HuH-7.5 (cell line): ENCODE measurements around the gene ABHD12.

Experiments used
- DNase-seq: peaks from one replicate; pipeline ENCODE4 v3.0.0; 2011; ENCODE audit warnings: low spot score

ABHD12 gene

GRCh38 chr20:25380945-25381614 lies 9.6 kb downstream of the ABHD12 start:
- no peak for DNase-seq

GRCh38 chr20:25378884-25379733 lies 11.5 kb downstream of the ABHD12 start:
- no peak for DNase-seq

GRCh38 chr20:25378189-25378883 lies 12.3 kb downstream of the ABHD12 start:
- DNase-seq = no peak

- no peak for DNase-seq
Observed at GRCh38 chr20:25376886-25377285, 13.7 kb downstream of the ABHD12 start.

GRCh38 chr20:25376236-25376635 lies 14.4 kb downstream of the ABHD12 start:
- DNase-seq = no peak

- DNase-seq = no peak
Observed at GRCh38 chr20:25374842-25375241, 15.8 kb downstream of the ABHD12 start.

GRCh38 chr20:25372584-25373336 lies 17.9 kb downstream of the ABHD12 start:
- DNase-seq = no peak

GRCh38 chr20:25369971-25370370 lies 20.7 kb downstream of the ABHD12 start:
- no peak for DNase-seq

GRCh38 chr20:25369529-25369928 lies 21.1 kb downstream of the ABHD12 start:
- no peak for DNase-seq

GRCh38 chr20:25368976-25369375 lies 21.7 kb downstream of the ABHD12 start:
- DNase-seq = no peak

- DNase-seq = no peak
Observed at GRCh38 chr20:25368526-25368925, 22.1 kb downstream of the ABHD12 start.

GRCh38 chr20:25364879-25365699 lies 25.5 kb downstream of the ABHD12 start:
- no peak for DNase-seq

- no peak for DNase-seq
Observed at GRCh38 chr20:25364180-25364788, 26.4 kb downstream of the ABHD12 start.

- DNase-seq = no peak
Observed at GRCh38 chr20:25361287-25361683, 29.4 kb downstream of the ABHD12 start.

- no peak for DNase-seq
Observed at GRCh38 chr20:25360631-25361286, 29.9 kb downstream of the ABHD12 start.

GRCh38 chr20:25356271-25356933 lies 34.2 kb downstream of the ABHD12 start:
- DNase-seq = no peak

- DNase-seq = no peak
Observed at GRCh38 chr20:25355866-25356265, 34.8 kb downstream of the ABHD12 start.

GRCh38 chr20:25355011-25355595 lies 35.5 kb downstream of the ABHD12 start:
- no peak for DNase-seq
